ENCODE results near the gene RSKR. TPM values are rescaled to one million over a fixed set of nuclear protein-coding genes. Genes with fewer than 3 reads are reported as not detected.
A peak's percentile ranks its signal among the peaks of the same experiment; 100 is the strongest.
"Not testable (repeated sequence)": the region's sequence is repeated elsewhere in the genome, so short reads cannot be mapped to it uniquely, and the experiment has no call there.

Gene RSKR
- polyA plus RNA-seq, 6 donors from 2014 or later = 0.09 to 0.20 TPM; not detected in 4

GRCh38 chr17:28615260-28615940 lies 1.4 kb upstream of the RSKR start:
- Mint-ChIP-seq H3K4me3 (no peak overlapping the region), H3K36me3 (peaks cover 23 to 29% of the 10 kb centered on the region in 2 donors), H3K27me3 (no peaks in the 10 kb centered on the region), H3K27ac (peak overlapping the region in 2 of 6 donors; percentile 15 to 78), H3K9me3 (peaks cover 0 to 2% (median 0%) of the 10 kb centered on the region in 7 donors), H3K4me1 (peaks cover 23 to 43% (median 39%) of the 10 kb centered on the region in 3 donors)
- peak; percentile 69 to 73 for ATAC-seq (ENCODE audit: low read depth in 2 of 2)
- no peak for DNase-seq

GRCh38 chr17:28612936-28613872 lies 781 bp downstream of the RSKR start:
- DNase-seq (peak; percentile 40), ATAC-seq (ENCODE audit: low read depth in 2 of 2) (peak; percentile 37 to 56)
- Mint-ChIP-seq H3K9me3 (peaks cover 0 to 2% (median 0%) of the 10 kb centered on the region in 7 donors), H3K36me3 (peaks cover 14 to 20% of the 10 kb centered on the region in 2 donors), H3K27me3 (no peaks in the 10 kb centered on the region), H3K4me1 (peaks cover 23 to 43% (median 39%) of the 10 kb centered on the region in 3 donors), H3K4me3 (peak overlapping the region in 1 of 8 donors; percentile 72), H3K27ac (peak overlapping the region in 2 of 6 donors; percentile 32 to 51)

- Mint-ChIP-seq H3K4me3 (peak overlapping the region in 3 of 8 donors; percentile 23 to 45 (median 26)), H3K9me3 (peaks cover 0 to 2% (median 0%) of the 10 kb centered on the region in 7 donors), H3K27ac (peak overlapping the region in 4 of 6 donors; percentile 32 to 92 (median 60)), H3K4me1 (peaks cover 23 to 43% (median 39%) of the 10 kb centered on the region in 3 donors), H3K36me3 (peaks cover 14 to 20% of the 10 kb centered on the region in 2 donors), H3K27me3 (no peaks in the 10 kb centered on the region)
- no peak for DNase-seq
- ATAC-seq (ENCODE audit: low read depth in 2 of 2) = peak; percentile 48 to 58
Observed at GRCh38 chr17:28612531-28612930, 1.5 kb downstream of the RSKR start.

- Mint-ChIP-seq H3K4me1 (peaks cover 20 to 32% (median 28%) of the 10 kb centered on the region in 3 donors), H3K9me3 (no peaks in the 10 kb centered on the region), H3K36me3 (peaks cover 0 to 7% of the 10 kb centered on the region in 2 donors), H3K4me3 (no peak overlapping the region), H3K27me3 (no peaks in the 10 kb centered on the region), H3K27ac (peak overlapping the region in 2 of 6 donors; percentile 23 to 88)
- ATAC-seq (ENCODE audit: low read depth in 2 of 2) = no peak
- DNase-seq = no peak
Observed at GRCh38 chr17:28610376-28610775, 3.6 kb downstream of the RSKR start.

GRCh38 chr17:28604031-28604430 lies 10.0 kb downstream of the RSKR start:
- not testable (repeated sequence) for H3K27ac Mint-ChIP-seq; H3K9me3 Mint-ChIP-seq; H3K27me3 Mint-ChIP-seq; DNase-seq; H3K4me1 Mint-ChIP-seq; ATAC-seq (ENCODE audit: low read depth in 2 of 2); H3K36me3 Mint-ChIP-seq; H3K4me3 Mint-ChIP-seq

GRCh38 chr17:28599311-28600184 lies 14.4 kb downstream of the RSKR start:
- Mint-ChIP-seq H3K27ac (peak overlapping the region; percentile 91 to 98 (median 96)), H3K4me1 (peaks cover 22 to 26% (median 24%) of the 10 kb centered on the region in 3 donors)
- ATAC-seq (ENCODE audit: low read depth in 2 of 2) = peak; percentile 53 to 59

GRCh38 chr17:28598799-28599310 lies 15.1 kb downstream of the RSKR start, which contains the start of gene SPAG5:
Gene SPAG5 (minus strand): TSS chr17:28599025. CDS start chr17:28598946, 79 bp downstream.
- H3K27me3 Mint-ChIP-seq = no peaks in the 10 kb centered on the region
- no peaks in the 10 kb centered on the region for H3K9me3 Mint-ChIP-seq
- peak within 1 kb of the TSS; percentile 91 to 98 (median 96) for H3K27ac Mint-ChIP-seq
- ATAC-seq (ENCODE audit: low read depth in 2 of 2) = peak; percentile 92 to 93
- DNase-seq = peak; percentile 96
- peaks cover 22 to 26% (median 24%) of the 10 kb centered on the region in 3 donors for H3K4me1 Mint-ChIP-seq
- H3K4me3 Mint-ChIP-seq = peak within 1 kb of the TSS; percentile 87 to 96 (median 94)
- H3K36me3 Mint-ChIP-seq = no peaks in the 10 kb centered on the region

More at GRCh38 chr17:28599311-28600184, 14.4 kb downstream of the RSKR start:
- Mint-ChIP-seq H3K4me3 (peak overlapping the region; percentile 87 to 96 (median 94)), H3K27me3 (no peaks in the 10 kb centered on the region), H3K9me3 (no peaks in the 10 kb centered on the region), H3K36me3 (no peaks in the 10 kb centered on the region)
- DNase-seq = peak; percentile 51

GRCh38 chr17:28598389-28598788 lies 15.6 kb downstream of the RSKR start:
- Mint-ChIP-seq H3K4me3 (peak overlapping the region; percentile 87 to 96 (median 94)), H3K4me1 (peaks cover 22 to 26% (median 24%) of the 10 kb centered on the region in 3 donors), H3K36me3 (no peaks in the 10 kb centered on the region), H3K27me3 (no peaks in the 10 kb centered on the region), H3K9me3 (no peaks in the 10 kb centered on the region), H3K27ac (peak overlapping the region in 5 of 6 donors; percentile 29 to 92 (median 90))
- DNase-seq = no peak
- no peak for ATAC-seq (ENCODE audit: low read depth in 2 of 2)

GRCh38 chr17:28597606-28598383 lies 16.2 kb downstream of the RSKR start:
- H3K27ac Mint-ChIP-seq = peak overlapping the region; percentile 19 to 91 (median 81)
- H3K4me3 Mint-ChIP-seq = peak overlapping the region; percentile 87 to 96 (median 94)
- no peak for ATAC-seq (ENCODE audit: low read depth in 2 of 2)
- H3K36me3 Mint-ChIP-seq = no peaks in the 10 kb centered on the region
- no peak for DNase-seq
- H3K27me3 Mint-ChIP-seq = no peaks in the 10 kb centered on the region
- peaks cover 22 to 26% (median 24%) of the 10 kb centered on the region in 3 donors for H3K4me1 Mint-ChIP-seq
- no peaks in the 10 kb centered on the region for H3K9me3 Mint-ChIP-seq

GRCh38 chr17:28592260-28592659 lies 21.7 kb downstream of the RSKR start:
- Mint-ChIP-seq H3K4me3 (no peak overlapping the region), H3K27me3 (no peaks in the 10 kb centered on the region), H3K4me1 (peaks cover 0 to under 1% (median 0%) of the 10 kb centered on the region in 3 donors), H3K9me3 (no peaks in the 10 kb centered on the region), H3K27ac (no peak overlapping the region), H3K36me3 (no peaks in the 10 kb centered on the region)
- DNase-seq (no peak), ATAC-seq (ENCODE audit: low read depth in 2 of 2) (no peak)

- no peaks in the 10 kb centered on the region for H3K4me1 Mint-ChIP-seq
- no peaks in the 10 kb centered on the region for H3K9me3 Mint-ChIP-seq
- H3K27me3 Mint-ChIP-seq = no peaks in the 10 kb centered on the region
- H3K36me3 Mint-ChIP-seq = peaks cover 0 to 5% of the 10 kb centered on the region in 2 donors
- DNase-seq (no peak), ATAC-seq (ENCODE audit: low read depth in 2 of 2) (no peak)
- no peak overlapping the region for H3K27ac Mint-ChIP-seq
- no peak overlapping the region for H3K4me3 Mint-ChIP-seq
Observed at GRCh38 chr17:28585851-28586250, 28.1 kb downstream of the RSKR start.

- Mint-ChIP-seq H3K27ac (no peak overlapping the region), H3K4me3 (no peak overlapping the region), H3K9me3 (no peaks in the 10 kb centered on the region), H3K27me3 (no peaks in the 10 kb centered on the region), H3K4me1 (no peaks in the 10 kb centered on the region), H3K36me3 (peaks cover 0 to 5% of the 10 kb centered on the region in 2 donors)
- no peak for ATAC-seq (ENCODE audit: low read depth in 2 of 2)
- no peak for DNase-seq
Observed at GRCh38 chr17:28584434-28584833, 29.6 kb downstream of the RSKR start.

Data from naive B cell (primary cell).